Breast epithelium (tissue), 3 donors: ENCODE data around the gene TAS1R3.

Experiments
- CTCF ChIP-seq, 3 donors: fragments of 450-650 bp; IDR thresholded peaks; one replicate each; pipeline ENCODE4 v1.5.1; 2016 to 2017; ENCODE audit warnings: antibody characterized with exemption in 3 of 3, mild to moderate bottlenecking in 3 of 3, moderate library complexity in 3 of 3
- POLR2A ChIP-seq: fragments of 450-650 bp; IDR thresholded peaks from one replicate; pipeline ENCODE4 v1.6.1; 2016; ENCODE audit warnings: antibody characterized with exemption, mild to moderate bottlenecking, moderate library complexity
- POLR2AphosphoS5 ChIP-seq, 3 donors: sonication (generic); formaldehyde crosslinking; IDR thresholded peaks; one replicate each; pipeline ENCODE4 v1.6.1; 2017; ENCODE audit warnings: antibody characterized with exemption in 3 of 3

- TF ChIP-seq CTCF (IDR thresholded peaks at IDR 0.05) (no peak), POLR2A (no peak), POLR2AphosphoS5 (IDR thresholded peaks at IDR 0.05) (no peak)
Observed at GRCh38 chr1:1347663-1348419, 16.8 kb downstream of the TAS1R3 start.
